GM21515 (cell line): Measurements from ENCODE around the gene TECPR2.

Experiments
- ATAC-seq: cut with Tn5 transposase; IDR thresholded peaks from one replicate; pipeline ENCODE4 v1.9.1; 2021; ENCODE audit not compliant: unreplicated experiment

Gene TECPR2

GRCh38 chr14:102492531-102492910 lies 129.8 kb downstream of the TECPR2 start:
- ATAC-seq: no peak

GRCh38 chr14:102493096-102493495 lies 130.4 kb downstream of the TECPR2 start:
- no peak for ATAC-seq

- ATAC-seq: no peak
These were observed 130.8 kb downstream of the TECPR2 start for GRCh38 chr14:102493585-102493984.

- no peak for ATAC-seq
These were observed 133.0 kb downstream of the TECPR2 start for GRCh38 chr14:102495491-102496330.

GRCh38 chr14:102496331-102496691 lies 133.6 kb downstream of the TECPR2 start:
- no peak for ATAC-seq

GRCh38 chr14:102496958-102497744 lies 134.4 kb downstream of the TECPR2 start:
- no peak for ATAC-seq

GRCh38 chr14:102497998-102498677 lies 135.4 kb downstream of the TECPR2 start:
- no peak for ATAC-seq

- ATAC-seq: no peak
These were observed 136.0 kb downstream of the TECPR2 start for GRCh38 chr14:102498678-102499265.

- ATAC-seq: no peak
These were observed 136.8 kb downstream of the TECPR2 start for GRCh38 chr14:102499401-102500157.

- no peak for ATAC-seq
These were observed 137.5 kb downstream of the TECPR2 start for GRCh38 chr14:102500158-102500662.

- no peak for ATAC-seq
These were observed 138.0 kb downstream of the TECPR2 start for GRCh38 chr14:102500713-102501112.

GRCh38 chr14:102501751-102502315 lies 139.1 kb downstream of the TECPR2 start:
- no peak for ATAC-seq

GRCh38 chr14:102502571-102502970 lies 139.8 kb downstream of the TECPR2 start:
- ATAC-seq: no peak

GRCh38 chr14:102503641-102504327 lies 141.0 kb downstream of the TECPR2 start:
- ATAC-seq: no peak

GRCh38 chr14:102504328-102504999 lies 141.7 kb downstream of the TECPR2 start:
- ATAC-seq: no peak

GRCh38 chr14:102505000-102505619 lies 142.4 kb downstream of the TECPR2 start:
- no peak for ATAC-seq

GRCh38 chr14:102505775-102506625 lies 143.3 kb downstream of the TECPR2 start:
- no peak for ATAC-seq

- no peak for ATAC-seq
These were observed 143.8 kb downstream of the TECPR2 start for GRCh38 chr14:102506626-102506925.
